DMS53 (cell line): ENCODE results near the gene HACD3.

Experiments
- DNase-seq: peaks from one replicate; lab custom pipeline; 2025; lab: John Stamatoyannopoulos, UW

HACD3 gene, protein sequence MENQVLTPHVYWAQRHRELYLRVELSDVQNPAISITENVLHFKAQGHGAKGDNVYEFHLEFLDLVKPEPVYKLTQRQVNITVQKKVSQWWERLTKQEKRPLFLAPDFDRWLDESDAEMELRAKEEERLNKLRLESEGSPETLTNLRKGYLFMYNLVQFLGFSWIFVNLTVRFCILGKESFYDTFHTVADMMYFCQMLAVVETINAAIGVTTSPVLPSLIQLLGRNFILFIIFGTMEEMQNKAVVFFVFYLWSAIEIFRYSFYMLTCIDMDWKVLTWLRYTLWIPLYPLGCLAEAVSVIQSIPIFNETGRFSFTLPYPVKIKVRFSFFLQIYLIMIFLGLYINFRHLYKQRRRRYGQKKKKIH

DNA sequence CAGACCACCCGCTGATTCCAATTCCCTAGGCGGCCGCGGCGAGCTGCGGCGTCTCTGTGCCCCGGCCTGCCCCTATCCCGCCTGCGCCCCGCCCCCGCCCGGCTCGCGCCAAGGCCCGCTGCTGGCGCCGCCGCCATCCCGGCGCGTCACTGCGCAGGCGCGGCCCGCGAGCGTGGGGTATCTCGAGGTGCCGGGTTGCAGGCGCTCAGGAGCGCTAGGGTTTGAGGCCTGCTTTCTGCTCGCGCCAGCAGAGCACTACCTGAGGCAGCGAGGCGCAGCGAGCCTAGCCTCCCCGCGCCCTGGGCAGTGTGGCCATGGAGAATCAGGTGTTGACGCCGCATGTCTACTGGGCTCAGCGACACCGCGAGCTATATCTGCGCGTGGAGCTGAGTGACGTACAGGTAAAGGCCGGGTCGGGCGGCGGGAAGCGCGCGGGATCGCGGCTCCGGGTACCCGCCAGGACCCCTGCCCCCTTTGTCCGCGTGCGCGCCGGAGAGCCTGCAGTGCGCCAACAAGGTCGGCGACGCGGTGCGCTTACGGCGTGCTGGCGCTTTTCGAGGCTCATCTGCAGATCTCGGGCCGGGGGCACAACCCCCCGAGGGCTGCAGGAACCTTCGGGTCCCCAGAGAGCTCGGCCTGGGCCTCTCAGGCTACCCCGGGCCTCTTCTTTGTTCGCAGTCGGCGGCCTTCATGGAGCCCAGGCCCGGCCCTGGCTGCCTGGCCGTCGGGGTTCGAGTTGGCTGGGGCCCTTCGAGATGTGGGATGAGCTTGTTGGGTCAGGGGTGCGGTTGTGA lies at the start of gene HACD3:
Gene HACD3, plus strand, starts transcription at position 146 of the 794 bp plus-strand sequence. Its CDS starts 169 bp downstream, at position 315.
- peak; percentile 90 for DNase-seq

DNA sequence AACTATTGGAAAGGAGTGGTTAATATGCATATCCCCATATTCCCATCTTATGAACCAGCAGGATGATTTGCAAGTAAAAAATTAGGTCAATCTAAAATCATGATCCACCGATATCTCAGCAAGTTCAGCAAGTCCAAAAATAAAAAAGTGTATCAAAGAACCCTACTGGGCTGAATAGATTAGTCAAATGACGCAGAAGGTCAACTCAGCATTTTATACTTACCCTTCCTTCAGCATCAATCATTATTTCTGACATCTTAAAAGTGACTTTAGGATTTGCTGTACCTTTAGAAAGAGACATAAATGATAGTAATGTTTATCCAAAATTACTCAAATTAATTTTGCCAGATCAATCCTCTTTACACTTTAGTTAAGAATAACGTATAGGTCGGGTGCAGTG lies 45.4 kb upstream of the HACD3 start:
- no peak for DNase-seq

DNA sequence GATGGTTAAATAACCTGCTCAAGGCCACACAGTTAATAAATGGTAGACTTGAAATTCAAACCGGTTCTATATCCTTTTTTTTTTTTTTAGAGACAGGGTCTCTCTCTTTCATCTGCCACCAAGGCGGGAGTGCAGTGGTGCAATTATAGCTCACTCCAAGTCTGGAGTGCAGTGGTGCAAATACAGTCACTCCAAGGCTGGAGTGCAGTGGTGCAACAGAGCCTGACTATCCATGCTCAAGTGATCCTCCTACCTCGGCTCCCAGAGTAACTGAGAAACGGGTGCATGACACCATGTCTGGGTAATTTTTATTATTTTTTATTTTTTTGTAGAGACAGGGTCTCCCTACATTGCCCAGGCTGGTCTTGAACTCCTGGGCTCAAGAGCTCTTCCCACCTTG lies 36.2 kb upstream of the HACD3 start:
- no peak for DNase-seq

DNA sequence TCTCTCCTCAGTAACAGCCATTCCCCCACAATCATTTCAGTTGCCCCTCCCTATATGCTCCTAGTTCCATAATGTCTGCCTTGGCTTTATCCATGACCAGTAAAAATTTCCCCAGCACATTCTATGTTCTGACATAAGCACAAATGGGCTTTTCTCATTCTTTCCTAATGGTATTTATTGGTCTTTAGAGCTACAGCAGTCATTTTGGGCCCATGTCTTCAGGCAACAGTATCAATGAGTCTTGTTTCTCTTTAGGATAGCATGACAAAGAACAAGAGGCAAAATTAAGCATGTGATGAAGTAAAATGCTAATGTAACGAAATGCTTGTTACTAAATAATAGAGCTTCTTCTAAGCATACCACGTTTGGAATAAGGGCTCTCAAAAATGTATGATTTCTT lies 20.9 kb upstream of the HACD3 start:
- no peak for DNase-seq

DNA sequence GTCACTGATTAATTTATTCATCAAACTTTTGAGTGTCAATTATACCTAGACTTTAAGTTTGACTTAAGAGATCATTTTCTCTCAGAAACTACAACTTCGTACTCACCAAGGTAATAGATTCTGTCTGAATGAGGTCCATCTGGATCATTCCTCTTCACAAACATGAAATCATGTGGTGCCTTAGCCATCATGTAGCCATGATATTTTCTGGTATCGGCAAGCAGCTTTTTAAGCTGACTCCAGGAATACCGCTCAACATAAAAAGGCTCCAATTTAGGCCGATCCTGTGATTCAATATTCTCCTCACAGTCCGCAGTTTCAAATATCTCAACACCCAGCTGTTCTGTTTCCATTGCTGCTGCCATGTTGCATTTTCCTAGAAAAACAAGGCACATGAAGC lies 18.1 kb upstream of the HACD3 start:
- no peak for DNase-seq

DNA sequence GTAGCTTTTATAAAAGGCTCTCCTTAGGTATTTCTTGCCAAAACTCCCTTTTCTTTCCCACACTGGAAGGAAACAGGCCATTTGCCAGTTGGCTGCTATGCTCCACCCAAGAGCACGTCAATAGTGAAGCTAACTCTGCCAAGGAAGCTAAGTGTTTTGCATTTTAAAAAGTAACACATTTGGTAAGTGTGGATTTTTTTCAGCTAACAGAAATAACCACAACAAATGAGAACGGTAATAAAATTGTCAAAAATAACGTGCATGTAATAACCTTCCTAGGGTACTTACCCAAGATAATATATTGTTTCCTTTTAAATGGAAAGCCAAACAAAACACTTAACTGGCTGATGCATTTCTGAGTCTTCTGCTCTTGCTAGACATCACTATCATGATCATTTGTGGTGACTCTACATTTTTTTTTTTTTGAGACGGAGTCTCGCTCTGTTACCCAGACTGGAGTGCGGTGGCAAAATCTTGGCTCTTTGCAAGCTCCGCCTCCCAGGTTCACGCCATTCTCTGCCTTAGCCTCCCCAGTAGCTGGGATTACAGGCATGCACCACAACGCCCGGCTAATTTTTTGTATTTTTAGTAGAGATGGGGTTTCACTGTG lies 17.4 kb upstream of the HACD3 start:
- DNase-seq = no peak

DNA sequence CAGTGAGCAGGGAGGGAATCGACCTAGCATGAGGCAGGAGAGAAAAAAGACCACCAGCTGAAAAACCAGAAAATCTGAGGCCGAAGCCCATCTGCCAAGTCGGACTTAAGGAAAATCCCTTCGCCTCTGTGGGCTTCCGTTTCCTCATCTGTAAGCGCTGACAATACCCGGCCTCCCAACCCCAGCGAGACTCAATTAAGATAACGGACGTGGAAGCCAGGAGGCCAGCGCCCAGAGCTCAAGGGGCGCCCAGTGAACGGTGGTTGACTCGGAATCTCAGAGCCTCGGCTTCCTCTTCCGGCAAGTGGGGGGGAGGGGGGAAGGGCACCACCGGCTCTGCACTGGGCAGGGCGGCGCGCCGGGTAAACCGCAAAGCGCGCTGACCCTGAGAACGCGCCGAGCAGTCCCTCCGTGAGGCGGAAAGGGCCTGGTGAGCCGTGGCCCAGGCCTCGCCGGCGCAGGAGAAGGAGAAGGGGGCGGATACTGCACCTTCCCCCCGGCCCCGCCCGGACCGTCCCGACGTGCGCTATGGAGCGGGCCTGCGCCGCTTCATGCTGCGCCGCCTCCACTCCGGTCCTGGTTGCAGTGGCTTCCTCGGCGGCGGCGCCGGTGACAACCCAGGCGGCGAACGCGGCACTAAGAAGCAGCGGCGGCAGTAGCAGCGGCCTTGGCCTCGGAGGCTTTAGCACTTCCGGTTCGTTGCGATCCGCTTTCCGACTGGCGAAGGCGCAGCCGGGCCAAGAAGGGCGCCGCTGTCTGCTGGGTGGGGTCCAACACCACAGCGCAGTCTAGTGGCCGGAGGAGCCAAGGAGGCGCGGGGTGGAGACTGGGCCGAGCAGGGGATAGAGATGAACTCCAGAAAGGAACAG lies 13.0 kb upstream of the HACD3 start, which contains the start of gene DPP8:
Gene DPP8, minus strand, starts transcription at position 693 of the 869 bp plus-strand sequence. CDS start 5,136 bp downstream, outside the sequence.
- peak; percentile 95 for DNase-seq

DNA sequence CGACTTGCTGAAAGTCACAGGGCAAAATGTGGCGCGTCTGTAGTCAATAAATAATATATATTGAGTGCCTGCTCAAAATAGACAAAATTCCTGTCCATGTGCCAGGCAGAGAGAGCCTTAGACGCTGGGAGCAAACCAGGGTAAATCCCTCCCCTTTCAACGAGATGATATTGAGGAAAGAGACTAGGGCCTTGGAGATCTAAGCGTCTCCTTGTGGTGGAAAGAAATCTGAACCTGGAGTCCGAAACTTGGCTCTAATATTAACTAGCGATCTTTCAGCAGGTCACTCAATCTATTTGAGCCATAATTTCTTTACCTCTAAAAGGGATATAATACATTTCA lies 12.4 kb upstream of the HACD3 start:
- DNase-seq = no peak

DNA sequence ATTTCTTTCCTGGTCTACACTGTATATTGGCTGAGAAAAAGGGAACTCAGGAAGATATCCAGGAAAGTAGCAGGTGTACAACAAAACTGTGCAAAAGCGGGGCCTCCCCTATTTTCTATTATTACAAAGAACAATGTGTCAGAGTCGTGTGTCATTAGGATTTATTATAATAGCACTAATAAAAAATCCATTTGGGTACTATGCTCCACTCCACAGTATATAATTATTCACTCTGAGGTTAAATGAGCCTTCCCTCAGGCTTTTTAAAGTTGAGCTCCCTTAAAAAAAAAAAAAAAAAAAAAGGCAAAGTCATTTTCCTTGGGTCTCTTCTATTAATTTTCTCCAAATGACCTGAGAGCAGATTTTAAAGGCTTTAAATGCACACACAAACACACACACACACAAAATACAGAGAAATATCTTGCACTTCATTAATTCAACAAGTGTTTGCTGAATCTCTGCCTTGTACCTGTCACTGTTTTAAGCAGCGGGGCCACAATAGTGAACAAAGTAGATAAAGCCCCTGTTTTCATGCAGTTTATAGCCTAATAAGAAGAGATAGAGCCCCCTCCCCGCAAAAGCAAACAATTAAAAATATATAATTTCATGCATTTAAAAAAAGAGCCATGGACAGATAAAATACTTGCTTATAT lies 11.5 kb upstream of the HACD3 start:
- no peak for DNase-seq

DNA sequence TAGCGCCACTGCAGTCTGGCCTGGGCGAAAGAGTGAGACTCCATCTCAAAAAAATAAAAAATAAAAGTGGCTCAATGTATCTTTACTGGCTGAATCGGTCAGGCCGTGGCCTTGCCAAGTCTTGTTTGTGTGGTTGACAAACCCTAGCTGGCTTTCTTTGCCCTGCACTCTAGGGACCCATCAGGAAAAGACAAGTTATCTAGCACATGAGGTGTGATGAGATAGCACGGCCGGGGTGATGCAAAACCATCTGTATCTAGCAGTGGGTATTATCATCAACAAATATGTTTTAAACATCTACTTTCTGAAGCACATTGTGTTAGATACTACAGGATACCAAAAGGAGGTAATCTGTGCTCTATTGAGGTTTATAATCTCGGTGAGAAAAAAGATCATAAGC lies 8.9 kb upstream of the HACD3 start:
- DNase-seq = no peak

DNA sequence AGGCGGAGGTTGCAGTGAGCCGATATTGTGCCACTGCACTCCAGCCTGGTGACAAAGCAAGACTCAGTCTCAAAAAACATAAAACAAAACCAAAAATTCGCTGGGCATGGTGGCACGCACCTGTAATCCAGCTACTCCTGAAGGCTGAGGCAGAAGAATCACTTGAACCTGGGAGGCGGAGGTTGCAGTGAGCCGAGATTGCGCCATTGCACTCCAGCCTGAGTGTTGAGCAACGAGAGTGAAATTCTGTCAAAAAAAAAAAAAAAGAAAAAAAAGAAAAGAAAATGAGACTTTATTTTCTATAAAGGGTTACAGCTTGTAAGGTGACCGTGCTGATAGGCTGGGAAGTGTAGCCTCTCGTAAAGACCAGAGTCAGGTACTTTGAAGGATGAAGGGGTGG lies 6.0 kb upstream of the HACD3 start:
- no peak for DNase-seq

DNA sequence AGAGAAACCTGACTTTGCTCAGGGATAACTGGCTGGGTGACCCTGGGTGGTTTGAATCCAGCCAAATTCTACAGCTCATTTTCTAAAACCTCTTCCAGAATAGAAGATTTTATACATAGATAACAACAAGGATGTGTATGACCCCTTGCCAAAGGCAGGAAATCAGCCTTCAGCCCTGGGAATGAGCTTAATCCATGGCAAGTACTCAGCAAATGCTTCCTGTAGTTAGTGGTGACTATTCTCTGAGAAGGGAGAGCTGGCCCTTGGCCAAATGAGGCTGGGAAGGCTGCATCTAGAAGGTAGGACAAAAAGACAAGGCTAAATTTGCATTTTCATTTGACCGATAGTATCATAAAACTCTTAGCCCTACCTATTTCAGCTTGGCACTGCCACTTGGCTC lies 4.6 kb upstream of the HACD3 start:
- DNase-seq = peak; percentile 37

DNA sequence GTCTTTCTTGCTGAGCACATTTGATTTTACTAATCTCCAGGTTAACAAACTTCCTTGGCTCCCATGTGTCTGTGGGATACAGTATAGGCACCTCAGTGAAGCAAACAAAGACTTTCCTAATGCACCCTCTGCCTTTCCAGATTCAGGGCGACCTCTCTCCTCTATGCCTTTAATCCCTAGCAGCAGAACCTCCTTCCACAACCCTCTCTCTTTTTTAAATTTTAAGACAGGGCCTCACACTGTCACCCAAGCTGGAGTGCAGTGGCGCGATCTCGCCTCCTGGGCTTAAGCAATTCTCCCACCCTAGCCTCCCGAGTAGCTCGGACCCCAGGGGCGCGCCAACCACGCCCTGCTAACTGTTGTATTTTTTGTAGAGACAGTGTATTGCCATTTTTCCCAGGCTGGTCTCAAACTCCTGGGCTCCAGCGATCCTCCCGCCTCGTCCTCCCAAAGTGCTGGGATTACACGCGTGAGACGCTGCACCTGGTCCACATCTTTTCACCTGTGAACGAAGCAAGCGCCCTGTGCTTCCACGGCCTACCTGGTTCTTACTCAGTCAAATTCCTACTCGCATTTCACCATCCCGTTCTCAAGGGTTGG lies 1.7 kb upstream of the HACD3 start:
- DNase-seq = no peak

DNA sequence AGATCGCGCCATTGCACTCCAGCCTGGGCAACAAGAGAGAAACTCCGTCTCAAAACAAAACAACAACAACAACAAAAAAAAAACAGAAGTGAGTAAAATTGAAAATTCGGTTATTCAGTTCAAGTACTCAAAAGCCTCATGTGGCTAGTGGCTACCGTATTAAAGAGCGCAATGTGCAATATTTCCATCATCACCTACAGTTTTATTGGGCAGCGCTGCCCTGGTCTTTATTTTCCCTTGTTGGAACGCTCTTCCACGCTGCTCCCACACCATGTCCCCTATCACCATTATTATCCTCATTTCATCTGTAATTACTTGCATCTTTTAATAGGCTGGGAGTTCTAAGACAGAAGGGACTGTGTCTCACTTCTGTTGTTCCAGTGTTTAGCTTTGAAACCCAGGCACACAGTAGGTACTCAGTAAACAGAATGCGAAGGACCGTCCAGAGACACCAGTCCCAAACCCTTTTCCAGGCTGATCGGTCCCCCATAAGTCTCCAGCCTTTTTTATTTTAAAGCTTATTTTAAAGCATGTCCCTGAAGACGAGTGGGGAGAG lies 423 bp upstream of the HACD3 start:
- DNase-seq = peak; percentile 42

DNA sequence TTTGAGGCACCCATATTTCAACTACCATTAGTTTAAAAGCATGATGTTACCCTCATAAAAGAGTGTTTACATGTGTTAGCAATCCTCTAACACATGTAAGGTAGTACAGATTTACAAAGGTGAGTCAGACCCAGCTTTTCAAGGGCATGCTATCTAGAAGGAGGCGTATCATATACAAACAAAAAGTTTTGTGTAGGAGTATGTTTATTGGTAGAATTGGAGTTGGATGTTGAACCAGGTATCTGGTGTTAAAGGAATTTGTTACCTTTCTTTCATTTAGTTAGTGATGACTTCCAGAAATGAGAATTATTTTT lies 2.4 kb downstream of the HACD3 start:
- peak; percentile 56 for DNase-seq

DNA sequence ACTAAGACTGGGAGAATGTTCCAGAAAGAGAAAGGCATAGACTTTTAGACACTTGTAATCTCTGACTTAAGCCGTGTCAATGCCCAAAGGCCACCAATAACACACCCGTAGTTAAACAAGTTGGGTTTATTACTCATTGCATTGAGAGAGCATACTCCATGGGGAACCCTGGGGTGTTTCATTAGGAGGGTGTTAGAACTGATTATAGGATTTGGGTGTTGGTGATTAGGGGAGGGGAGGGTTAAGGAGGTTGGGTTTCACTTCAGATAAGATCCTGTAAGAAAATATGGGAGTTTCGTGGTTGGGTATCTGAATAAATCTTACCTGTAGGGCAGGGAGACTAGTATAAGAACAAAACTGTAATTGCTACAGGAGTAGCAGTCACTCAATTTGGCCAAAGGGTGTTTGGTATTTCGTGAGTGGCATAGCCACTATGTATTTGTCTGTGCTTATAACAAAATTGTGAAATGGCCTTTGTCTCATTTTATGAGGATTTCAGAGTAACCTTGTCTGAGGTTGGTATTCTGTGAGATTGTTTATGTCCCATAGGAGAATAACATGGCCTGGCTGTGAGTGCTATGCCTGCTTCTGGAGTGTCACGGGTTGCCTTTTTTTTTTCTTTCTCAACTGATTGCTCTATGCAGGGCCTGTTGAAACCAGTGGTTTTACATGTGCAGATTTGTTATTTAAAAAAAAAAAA lies 2.9 kb downstream of the HACD3 start:
- no peak for DNase-seq

DNA sequence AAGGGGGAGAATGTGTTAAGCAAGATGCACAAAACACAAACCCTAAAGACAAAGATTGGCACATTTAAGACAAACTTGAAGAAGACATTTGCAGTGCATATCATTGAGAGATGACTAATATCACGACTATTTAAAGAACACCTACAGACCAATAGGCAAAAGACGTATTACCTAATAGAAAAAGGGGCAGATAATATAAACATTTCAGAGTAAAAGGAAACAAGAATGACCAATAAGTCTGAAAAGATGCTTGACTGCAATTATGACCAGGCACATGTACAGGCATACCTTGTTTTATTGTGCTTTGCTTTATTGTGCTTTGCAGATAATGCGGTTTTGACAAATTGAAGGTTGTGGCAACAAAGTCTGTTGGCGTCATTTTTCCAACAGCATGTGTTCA lies 4.9 kb downstream of the HACD3 start:
- no peak for DNase-seq

DNA sequence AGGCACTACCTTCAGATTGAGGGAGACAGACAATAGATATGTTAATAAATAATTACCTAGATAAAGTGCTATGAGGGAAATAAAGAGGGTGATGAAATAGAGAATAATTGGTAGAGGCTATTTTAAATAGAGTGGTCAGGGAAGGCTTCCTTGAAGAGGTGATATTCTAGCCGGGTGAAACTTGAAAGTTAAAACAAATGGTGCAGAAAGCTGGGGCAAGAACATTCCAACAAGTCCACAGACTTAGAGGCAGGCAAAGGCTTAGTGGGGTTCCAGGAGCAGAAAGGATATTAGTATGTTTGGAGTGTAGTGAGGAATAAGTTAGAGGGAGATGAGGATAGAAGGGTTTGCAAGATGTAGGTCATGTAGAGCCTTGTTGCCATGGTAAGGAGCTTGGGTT lies 10.1 kb downstream of the HACD3 start:
- no peak for DNase-seq

DNA sequence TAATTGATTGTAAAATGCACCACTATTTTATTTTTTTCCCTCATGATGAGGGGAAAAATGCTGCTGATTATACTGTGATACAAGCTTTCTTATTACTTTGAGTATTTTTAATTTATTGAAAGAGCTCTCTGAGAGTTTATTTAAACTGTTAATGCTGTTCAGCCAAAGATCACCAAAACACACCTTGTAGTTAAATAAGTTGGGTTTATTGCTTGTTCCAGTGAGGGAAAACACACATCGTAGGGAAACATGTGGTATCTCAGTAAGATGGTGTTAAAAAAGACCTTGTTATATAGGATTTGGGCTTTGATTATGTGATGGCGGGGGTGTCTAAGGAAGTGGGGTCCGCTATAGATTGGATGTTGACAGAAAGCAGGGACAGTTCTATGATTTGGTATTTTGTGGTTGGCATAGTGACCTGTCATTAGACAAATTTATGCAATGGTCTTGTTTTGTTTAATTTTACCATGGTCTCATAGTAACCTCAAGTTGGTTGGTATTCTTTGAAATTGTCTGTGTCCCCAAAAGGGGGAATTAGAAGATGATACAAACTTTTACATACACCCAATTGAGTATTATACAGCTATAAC lies 11.1 kb downstream of the HACD3 start:
- DNase-seq = no peak

DNA sequence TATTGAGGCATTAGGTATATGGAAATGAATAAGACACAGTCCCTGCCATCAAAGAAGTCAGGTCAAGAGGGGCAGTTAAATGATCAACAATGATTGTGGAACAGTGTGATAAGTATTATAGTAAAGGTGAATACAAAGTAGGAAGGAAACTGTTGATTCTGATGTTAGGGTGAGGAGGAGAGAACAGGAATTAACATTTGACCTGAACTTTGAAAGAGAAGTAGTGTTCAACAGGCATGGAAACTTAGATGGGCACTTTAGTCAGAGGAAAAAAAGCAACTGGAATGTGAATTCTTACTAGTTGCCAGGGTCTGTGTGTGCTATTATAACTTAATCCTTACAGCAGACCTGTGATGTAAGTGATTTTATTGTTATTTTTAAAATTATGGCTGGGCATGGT lies 17.6 kb downstream of the HACD3 start:
- no peak for DNase-seq
